Measurements from ENCODE around the gene IRF2BP2.
"Not testable (repeated sequence)": the region's sequence is repeated elsewhere in the genome, so short reads cannot be mapped to it uniquely, and the experiment has no call there.

Gene IRF2BP2

DNA sequence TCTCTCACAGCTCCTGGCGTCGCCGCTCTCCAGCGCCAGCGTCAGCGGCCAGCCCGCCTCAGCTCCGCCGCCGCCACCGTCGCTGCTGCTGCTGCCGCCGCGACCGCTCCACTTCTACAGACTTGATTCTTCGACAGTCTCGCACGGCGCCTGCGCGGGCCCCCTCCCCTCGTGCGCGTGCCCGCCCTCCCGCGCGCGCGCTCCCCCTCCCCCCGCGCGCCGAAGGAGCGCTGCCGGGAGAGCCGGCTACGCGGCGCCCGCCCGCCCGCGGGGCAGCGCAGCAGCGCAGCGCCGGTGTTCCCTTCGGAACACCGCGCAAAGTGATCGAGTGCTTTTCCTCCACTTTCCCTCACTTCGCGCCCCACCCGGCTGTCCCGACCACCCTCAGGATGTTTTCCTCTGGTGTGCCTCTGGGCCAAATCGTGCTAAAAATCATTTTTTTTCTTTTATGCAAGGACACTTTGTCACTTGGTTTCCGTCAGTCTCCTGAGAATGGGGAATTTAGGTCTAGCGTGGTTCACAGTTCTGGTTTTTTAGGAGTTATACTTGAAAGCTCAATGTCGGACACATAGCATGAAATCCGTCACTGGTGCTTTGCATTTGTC is at the start of gene IRF2BP2:
IRF2BP2 (minus strand) TSS at position 118 of the 605 bp plus-strand sequence. CDS start 684 bp downstream, outside the sequence.
- no peak for DNase-seq

DNA sequence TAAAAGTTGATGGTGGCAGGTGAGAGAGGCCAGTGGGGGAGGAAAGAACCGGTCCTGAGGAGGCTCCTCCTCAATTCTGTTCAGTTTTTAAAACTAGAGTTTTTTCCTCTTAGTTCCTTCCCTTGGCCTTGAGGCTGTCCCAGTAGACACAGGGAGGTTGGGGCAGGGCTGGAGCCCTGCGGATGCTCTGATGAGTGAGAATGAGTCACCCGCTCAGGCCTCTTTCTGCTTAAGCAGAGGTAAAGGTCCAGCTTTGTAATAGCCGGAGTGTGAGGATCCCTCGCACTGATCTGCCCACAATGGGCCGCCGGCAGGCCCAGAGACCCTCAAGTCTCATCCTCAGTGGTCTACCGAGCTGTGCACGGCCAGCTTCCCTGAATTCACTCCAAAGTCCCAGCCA is 49.6 kb upstream of the IRF2BP2 start:
- no peak for DNase-seq

DNA sequence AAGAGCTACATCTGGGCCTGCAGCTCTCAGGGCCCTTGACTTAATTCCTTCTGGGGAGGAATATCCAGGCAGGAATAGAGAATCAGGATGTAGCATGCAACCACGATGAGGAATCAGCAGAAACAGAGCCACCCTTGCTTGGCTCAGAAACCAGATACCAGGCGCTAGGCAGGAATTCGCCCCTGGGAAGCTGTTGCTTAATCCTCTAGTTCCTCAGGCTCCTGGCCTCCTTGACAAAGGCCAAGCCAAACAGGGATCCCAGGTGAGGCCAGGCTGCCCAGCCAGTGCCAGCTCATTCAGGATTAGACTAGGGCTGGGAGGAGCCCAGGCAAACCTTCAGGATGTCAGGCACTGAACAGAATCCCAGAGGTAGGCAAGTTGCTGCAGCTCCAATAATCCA is 48.2 kb upstream of the IRF2BP2 start:
- DNase-seq = no peak

DNA sequence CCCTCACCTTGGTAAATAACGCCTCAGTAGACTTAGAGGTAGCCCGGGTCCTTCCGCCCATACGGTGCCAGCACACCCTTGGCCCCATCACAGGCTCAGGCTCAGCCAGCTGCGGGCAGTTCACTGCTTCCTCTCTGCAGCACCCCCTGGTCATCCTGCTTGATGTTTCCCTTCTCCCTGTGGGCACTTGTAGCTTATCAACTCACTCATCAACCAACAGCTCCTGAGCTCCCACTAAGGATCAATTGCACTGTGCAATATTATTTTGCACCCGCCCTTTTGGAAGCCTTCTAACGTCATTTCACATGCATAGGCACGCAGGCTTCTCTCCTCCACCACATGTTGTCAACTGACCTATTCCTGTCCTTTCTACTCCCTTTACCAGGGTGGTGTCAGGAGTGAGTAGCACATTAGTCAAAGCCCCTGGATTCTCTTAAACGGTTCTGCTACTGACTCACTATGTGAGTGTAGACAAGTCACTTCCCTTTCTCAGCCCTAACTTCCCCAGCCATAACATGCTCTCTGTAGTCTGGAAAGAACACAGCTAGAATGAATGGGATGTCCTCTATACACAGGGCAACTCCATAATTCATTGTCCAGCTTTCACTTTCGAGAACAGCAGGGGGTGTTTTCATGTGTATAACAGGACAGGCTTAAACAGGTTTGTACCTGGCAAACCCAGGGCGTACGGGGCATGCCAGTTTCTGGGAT is 47.1 kb upstream of the IRF2BP2 start:
- no peak for DNase-seq

DNA sequence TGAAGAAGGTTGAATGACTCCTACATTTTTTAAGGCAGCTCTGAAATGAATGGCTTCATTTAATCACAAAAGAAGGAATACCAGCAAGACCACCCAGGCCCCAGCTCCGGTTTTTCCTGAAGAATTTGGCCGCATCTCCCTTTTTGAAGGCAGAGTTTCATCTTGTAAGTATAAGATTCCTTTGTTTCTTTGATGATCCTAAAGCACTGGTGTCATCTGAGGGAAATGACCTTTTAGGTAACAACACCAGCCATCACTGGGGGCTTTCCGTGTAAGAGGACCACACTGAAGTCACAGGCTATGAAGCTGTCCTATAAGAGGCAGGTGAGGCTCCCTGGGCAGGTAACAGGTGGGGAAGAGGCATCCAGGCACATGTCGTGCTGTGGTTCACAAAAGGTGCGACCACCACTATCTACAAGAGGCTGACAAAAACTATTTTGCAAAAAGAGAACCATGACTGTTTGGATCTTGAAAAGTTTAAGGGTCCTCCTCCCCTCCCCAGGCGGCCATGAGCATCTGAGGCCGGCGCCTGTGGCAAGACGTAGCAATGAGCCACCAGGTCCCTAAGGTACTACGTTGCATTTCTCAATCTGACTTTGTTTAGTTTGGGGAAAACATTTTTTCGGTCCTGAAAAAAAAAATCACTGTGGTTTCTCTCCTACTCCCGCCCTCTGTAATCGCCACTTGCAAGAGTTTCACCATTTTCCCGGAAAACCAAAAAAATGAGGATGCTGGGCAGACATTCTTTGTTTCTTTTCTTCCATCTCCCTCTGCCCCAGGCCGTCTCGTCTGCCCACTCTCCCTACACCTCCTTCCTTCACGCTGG is 46.3 kb upstream of the IRF2BP2 start:
- no peak for DNase-seq

DNA sequence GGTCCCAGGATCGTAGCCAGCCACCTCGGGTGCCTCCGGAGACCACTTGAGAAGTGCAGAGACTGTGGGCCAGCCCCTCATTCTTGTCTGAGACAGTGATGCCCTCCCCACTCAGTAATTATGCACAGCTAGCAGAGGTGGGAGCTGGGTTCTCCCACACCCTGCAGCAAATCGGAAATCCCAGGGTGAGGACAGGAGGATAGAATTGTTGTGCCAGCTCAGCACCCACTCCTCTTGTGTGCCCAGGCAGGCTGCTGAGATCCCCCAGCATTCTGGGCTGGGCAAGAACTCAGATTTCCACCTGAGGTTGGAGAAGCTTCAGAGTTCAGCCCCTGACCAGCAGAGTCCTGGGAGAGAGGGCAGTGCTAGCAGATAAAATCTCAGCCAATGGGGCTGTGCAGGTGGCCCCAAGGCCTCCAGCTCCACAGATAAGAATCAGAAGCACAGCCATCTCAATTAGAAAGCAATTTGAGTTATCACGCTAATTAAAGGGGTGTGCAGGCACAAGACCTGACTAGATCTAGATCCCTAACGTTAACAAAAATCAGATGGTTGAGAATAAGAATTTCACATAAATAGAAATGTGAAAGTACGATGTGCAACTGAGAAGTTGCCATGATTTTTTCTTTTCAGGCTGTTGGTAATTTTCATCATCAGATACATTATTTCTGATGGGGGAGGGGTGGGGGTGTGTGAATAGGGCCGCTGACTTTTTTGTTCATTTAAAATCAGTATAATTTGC is 45.5 kb upstream of the IRF2BP2 start:
- DNase-seq = no peak

DNA sequence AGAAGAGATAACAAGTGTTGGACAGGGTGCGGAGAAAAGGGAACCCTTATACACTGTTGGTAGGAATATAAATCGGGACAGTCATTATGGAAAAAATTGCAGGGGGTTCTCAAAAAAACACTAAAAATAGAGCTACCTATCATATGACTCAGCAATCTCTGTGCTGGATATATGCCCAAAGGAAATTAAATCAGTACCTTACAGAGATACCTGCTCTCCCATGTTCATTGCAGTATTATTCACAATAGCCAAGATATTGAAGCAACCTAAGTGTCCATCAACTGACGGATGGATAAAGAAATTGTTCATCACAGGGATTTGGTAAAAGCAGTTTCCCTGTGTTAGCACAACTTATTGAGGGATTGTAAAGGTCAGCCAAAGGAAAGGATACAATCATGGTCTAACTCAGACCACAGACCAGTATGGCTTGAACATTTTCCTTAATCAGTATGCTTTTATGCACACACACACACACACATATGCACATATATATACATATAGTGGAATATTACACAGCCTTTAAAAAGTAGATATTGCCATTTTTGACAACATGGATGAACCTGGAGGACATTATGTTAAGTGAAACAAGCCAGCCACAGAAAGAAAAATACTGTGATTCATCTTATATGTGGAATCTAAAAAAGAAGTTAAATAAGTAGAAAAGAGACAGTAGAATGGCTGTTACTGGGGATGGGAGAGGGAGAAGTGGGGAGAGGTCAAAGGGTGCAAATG is 44.2 kb upstream of the IRF2BP2 start:
- no peak for DNase-seq

DNA sequence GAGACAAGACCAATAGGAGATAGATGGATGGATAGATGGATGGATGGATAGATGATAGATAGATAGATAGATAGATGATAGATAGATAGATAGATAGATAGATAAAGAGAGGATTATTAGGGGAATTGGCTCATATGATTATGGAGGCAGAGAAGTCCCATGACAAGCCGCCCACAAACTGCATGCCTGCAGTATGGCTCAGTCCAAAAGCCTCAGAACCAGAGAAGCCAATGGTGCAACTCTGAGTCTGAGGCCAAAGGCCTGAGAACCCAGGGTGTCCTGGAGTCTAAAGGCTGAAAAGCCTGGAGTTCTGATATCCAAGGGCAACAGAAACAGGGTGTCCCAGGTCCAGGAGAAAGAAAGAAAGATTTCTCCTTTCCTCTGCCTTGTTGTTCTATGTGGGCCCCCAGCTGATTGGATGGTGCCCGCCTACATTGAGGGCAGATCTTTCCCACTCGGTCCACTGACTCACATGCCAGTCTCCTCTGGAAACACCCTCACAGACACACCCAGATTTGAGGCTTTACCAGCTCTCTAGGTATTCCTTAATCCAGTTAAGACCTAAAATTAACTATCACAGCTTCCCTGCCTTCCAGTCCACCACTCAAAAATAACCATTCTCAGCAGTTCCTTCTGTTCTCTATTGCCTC is 39.6 kb upstream of the IRF2BP2 start:
- no peak for DNase-seq

DNA sequence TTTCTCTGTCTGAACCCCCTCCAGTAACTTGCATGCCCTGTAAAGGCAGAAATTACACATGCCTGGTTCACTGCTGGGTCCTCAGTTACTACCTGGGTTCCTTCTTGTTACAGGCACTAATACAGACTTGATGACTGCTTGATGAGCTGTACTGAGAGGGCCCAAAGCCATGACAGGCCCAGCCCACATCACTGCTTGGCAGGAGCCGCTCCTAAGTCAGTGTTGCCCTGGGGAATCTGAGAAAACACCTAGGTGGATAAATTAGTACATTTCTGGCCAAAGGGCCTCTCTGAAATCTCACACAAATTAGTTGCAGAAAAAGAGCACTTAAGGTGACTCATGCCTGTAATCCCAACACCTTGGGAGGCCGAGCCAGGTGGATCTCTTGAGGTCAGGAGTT is 37.8 kb upstream of the IRF2BP2 start:
- no peak for DNase-seq

DNA sequence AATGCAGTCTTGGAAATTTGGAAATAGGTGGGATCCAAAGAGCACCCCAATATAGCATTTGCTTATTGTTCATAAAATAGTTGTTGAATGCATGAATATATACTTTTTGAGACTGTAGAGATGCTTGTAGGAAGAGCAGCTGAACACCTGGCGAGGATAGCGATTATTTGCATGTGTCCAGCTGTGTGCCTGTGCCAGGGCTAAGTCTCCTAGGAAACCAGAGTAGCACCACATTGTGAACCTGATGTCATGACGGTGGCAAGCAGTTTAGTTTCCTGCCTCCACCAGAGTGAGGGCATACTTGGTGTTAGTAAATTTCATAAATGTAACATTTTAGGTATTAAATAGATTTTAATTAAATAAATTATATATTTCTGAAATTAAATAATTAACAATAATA is 37.3 kb upstream of the IRF2BP2 start:
- DNase-seq = no peak

DNA sequence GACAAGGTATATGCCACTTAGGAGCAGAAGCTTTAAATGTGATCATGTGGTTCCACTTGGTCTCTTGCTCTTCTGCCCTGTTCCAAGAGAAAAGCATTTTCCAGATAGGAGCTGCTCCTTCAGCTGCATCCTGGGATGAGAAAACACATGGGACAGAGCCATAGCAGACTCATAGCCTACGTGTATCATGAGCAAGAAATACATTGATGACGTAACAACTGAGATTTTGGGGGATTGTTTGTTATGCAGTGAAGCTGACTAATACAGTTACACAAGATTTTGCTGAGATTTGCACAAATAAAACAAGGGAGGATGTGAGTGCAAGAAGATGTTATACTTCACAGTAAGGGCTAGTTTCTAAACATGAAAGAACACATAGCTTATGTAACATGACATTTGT is 36.0 kb upstream of the IRF2BP2 start:
- no peak for DNase-seq

DNA sequence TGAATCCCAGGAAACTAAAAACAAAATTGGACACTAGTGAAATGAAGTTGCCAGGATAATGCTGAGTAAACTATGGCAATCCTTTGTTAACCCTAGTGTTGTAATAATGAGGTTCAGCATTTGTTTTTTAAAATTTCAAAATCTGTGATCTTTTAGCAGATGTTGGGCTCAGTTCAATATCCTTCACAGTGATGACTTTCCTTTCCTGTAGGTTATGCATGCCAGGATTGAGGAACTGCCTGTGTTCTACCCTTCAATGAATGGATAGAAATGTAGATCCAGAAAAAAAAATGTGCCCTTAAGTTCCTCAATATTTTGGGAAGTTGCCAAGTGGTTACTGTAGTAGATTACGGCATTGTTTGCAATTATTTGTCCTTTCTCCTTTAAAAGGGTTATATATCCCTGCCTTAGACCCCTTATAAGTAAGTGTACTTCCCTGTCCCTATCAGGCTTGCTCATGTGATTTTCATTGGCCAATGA is 35.5 kb upstream of the IRF2BP2 start:
- no peak for DNase-seq

DNA sequence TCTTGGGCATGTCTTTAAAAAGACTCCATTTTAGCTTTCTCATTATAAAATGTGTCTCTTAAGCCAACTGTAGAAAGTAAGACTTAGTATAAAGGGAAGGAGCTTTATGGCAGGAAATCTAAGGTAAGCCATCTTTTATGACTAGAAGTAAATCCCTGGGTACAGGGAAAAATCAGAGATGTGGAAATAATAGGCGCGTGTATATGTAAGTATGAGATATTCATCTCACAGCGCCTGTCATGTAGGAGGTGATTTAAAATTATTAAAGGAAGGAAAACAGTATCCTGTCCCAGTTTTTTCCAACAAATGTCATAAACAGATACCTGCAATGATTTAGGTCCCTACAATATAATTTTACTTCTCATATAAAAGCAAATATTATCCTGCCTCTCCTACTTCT is 35.0 kb upstream of the IRF2BP2 start:
- no peak for DNase-seq

DNA sequence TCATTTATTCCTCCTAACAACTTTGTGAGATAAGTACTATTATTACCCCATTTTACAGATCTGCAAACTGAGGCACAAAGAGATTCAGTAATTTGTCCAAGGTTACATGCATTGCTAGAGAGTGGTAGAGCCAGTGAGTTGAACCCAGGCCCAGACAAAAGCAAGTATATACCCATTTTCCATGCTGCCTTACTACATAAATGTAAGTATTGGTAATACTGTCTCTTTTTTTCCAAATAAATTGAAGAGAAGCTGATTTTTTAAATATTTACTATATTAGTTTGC is 33.8 kb upstream of the IRF2BP2 start:
- no peak for DNase-seq

DNA sequence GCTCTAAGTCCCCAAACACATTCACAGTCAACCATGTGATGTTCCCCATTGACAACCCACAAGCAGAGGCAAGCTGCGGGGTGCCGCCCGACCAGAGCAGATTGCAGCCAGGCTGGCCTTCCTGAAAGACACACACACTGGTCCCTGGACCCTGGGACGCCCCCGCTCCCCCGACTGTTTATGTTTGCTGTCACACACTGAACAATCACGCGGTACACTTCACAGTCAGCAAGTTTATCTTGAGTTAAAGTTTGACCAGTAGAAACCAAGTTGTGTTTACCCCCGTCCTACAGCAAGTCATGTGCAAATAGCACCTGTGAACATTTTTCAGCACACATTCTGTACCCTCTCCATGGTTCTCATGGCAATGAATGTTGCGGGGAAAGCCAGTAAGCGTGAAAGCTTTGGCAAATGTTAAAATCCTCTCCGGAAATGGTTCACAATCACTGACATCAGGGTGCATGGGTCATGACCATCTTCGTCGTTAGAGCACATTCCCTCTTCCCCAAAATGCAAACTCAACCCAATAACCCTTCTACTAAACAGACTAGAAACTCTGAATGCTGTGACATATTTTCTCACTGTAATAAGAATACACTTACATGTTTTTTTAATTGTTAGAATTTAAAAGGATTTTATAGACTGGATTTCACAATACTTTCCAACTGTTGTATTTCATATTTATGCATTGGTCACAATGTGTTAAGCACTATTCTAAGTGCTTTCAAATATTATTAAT is 33.3 kb upstream of the IRF2BP2 start:
- peak; percentile 9 for DNase-seq

DNA sequence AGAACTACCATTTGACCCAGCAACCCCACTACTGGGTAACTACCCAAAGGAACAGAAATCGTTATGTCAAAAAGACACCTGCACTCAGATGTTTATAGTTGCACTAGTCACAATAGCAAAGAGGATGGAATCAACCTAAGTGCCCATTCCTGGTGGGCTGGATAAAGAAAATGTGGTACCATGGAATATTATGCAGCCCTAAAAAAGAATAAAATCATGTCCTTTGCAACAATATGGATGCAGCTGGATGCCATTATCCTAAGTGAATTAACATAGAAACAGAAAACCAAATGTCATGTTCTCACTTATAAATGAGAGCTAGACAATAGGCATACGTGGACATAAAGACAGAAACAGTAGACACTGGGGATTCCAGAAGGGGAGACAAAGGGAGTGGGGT is 32.5 kb upstream of the IRF2BP2 start:
- DNase-seq = no peak

DNA sequence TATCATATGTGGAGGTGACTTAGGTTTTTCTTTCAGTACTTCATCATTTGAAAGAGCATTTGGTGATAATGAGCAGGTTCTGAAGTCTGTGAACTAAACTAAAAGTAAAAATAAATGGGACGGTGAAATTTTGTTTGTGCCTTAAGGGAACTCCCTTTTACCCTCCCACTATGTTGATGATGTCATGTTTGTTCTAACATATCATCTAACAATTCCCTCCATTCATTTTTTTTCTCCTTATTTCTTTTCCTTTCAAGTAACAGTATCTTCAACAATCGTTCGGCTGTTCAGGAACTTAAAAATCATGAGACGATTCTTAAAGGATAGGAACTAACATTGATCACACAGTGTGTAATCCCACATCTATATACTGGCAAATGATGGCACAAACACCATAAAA is 30.0 kb upstream of the IRF2BP2 start:
- DNase-seq = no peak

DNA sequence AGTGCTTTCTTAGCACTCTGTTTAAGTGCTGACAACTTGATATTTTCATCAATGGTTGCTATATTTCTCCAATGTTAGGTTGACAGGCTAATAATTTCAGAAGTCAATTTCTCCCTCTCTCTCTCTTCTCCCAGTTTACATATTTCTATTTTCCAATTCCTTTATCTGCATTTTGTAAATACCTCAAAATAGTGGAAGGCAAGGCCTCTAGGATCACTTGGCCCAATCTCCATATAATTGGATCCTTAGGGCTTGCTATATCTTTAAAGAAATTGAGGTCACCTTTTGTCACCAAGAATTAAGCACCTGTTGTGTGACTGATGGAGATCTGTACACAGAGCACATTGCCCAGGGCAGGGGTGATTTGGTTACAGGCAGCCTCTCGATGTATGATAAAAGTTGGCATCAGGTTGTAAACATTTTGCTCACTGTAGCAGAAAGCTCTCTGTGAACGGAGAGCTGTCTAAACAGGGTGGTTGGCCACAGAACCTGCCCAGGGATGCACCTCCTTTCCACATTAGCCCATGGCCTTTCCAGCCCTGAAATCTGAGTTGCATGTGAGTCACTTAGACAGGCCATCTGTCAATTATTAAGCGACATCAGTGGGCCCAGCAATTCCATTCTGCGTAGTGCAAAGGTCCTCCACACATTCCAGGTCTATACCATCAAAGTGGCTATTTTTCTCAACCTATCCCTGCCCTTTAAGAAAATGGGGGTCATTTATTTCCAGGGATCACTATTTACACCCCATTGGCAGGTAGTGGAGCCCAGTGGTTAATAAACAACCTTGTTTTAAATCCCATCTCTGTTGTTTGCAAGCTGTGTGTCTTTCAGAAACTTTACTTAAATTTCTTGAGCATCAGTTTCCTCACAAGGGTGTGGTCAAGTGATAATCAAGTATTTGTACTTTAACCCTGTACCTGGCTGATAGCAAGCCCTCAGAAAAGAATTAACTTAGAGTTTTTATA is 29.1 kb upstream of the IRF2BP2 start:
- no peak for DNase-seq

DNA sequence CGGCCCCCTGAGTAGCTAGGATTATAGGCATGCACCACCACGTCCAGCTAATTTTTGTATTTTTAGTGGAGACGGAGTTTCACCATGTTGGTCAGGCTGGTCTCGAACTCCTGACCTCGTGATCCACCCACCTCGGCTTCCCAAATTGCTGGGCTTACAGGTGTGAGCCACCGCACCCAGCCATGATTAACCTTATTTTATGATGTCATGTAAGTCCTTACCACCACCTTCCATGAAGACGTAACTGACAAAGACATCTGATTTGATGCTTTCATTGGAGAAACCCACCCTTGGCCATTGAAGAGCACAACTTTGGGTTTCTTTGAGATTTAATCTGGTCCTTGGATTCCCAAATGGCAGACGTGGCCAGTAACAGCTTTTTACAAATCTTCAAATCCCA is 24.9 kb upstream of the IRF2BP2 start:
- not testable (repeated sequence) for DNase-seq

DNA sequence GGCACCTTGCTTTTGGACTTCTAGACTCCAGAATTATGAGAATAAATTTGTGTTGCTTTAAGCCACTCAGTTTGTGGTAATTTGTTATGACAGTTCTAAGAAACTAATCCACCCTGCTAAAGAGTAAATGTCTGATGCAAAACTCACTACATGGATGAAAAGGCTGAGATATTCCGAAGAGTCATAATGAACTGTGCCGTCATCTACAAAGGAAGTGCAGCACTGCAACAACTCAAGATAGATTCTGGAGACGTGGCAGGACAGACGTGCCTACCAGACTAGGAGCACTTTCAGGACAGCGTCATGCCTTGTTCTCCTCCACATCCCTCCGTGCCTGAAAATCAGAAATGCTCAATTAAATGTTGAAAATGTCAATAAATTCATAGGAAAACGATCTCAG is 24.4 kb upstream of the IRF2BP2 start:
- DNase-seq = no peak
